Neural progenitor cell (in vitro differentiated cells): ENCODE measurements around the gene RSPH1.

Source experiments
- CTCF ChIP-seq: fragments of 200-600 bp; sonication (generic); IDR thresholded peaks from 2 replicates; pipeline ENCODE4 v1.5.1; 2017; ENCODE audit warnings: antibody characterized with exemption, mild to moderate bottlenecking
- EZH2 ChIP-seq: fragments of 200-600 bp; sonication (generic); IDR thresholded peaks from 2 replicates; pipeline ENCODE4 v1.6.1; 2017; ENCODE audit warnings: antibody characterized with exemption, mild to moderate bottlenecking, moderate library complexity

DNA sequence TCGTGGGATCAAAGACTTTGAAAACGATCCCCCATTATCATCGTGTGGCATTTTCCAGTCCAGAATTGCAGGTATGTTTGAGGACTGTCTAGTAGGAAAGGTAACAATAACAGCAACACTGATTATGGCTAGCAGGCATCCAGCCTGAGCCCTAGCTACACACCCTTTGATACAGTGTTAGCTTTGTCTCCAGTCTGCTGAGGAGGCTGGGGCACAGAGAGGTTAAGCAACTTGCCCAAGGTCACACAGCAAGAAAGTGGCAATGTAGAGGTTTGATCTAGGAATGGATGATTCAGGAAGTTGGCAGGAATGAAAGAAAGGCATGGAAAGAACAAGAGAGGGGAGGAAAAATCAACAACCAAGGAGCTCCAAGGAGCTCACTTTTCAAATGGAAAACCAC is 61.1 kb downstream of the RSPH1 start:
- TF ChIP-seq CTCF (no peak), EZH2 (no peak)
